HEK293 (cell line): Measurements from ENCODE around the gene OCSTAMP.

Experiments
- PRDM1 ChIP-seq: fragments of 450-650 bp; formaldehyde crosslinking; IDR thresholded peaks from 2 replicates; pipeline ENCODE4; 2016; ENCODE audit warnings: missing biosample characterization, missing genetic modification characterization
- ZFP41 ChIP-seq: fragments of 450-650 bp; formaldehyde crosslinking; IDR thresholded peaks from 2 replicates; pipeline ENCODE4 v1.5.1; 2016; ENCODE audit warnings: missing biosample characterization, missing genetic modification characterization, borderline replicate concordance
- ZNF157 ChIP-seq: fragments of 450-650 bp; formaldehyde crosslinking; IDR thresholded peaks from 2 replicates; pipeline ENCODE4 v1.5.1; 2016; ENCODE audit warnings: missing biosample characterization, missing genetic modification characterization
- ZNF23 ChIP-seq: fragments of 450-650 bp; formaldehyde crosslinking; IDR thresholded peaks from 2 replicates; pipeline ENCODE4 v1.5.1; 2016; ENCODE audit warnings: missing biosample characterization, missing genetic modification characterization, borderline replicate concordance
- TF ChIP-seq, protein P1 (sequence below): fragments of 450-650 bp; formaldehyde crosslinking; IDR thresholded peaks from 2 replicates; pipeline ENCODE4 v1.5.1; 2016; ENCODE audit warnings: missing biosample characterization, missing genetic modification characterization
- TF ChIP-seq, protein P2 (sequence below): fragments of 450-650 bp; IDR thresholded peaks from 2 replicates; pipeline ENCODE4 v1.5.1; 2018; ENCODE audit warnings: missing biosample characterization, mild to moderate bottlenecking, missing genetic modification characterization
- TF ChIP-seq, protein P3 (sequence below): sonication (generic); formaldehyde crosslinking; IDR thresholded peaks from 2 replicates; pipeline ENCODE4 v1.8.1; 2022; ENCODE audit warnings: mild to moderate bottlenecking, moderate library complexity, missing genetic modification reagents

DNA sequence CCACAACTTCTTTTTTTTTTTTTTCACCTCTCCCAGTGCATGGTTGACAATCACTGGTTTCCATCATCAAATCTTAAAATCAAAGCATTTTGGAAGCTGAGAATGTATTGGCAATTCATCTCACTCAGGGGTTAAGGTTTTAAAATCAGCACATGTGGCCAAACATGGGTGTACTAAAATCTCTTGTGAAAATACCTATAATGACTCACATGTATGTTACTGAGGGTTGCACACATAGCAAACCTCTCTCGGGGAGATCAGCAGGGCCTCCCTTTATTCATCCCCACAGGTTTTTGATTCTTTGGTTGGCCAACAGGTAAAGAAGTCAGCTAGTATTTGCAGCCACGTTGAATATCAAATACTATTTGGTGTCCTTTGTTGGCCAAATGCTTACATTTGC is 44.3 kb upstream of the OCSTAMP start:
- TF ChIP-seq ZNF157 (tag by site-specific recombination) (no peak), ZFP41 (tag by site-specific recombination) (no peak), PRDM1 (tag by site-specific recombination) (no peak), ZNF23 (no peak)
- TF ChIP-seq, protein P1, sequence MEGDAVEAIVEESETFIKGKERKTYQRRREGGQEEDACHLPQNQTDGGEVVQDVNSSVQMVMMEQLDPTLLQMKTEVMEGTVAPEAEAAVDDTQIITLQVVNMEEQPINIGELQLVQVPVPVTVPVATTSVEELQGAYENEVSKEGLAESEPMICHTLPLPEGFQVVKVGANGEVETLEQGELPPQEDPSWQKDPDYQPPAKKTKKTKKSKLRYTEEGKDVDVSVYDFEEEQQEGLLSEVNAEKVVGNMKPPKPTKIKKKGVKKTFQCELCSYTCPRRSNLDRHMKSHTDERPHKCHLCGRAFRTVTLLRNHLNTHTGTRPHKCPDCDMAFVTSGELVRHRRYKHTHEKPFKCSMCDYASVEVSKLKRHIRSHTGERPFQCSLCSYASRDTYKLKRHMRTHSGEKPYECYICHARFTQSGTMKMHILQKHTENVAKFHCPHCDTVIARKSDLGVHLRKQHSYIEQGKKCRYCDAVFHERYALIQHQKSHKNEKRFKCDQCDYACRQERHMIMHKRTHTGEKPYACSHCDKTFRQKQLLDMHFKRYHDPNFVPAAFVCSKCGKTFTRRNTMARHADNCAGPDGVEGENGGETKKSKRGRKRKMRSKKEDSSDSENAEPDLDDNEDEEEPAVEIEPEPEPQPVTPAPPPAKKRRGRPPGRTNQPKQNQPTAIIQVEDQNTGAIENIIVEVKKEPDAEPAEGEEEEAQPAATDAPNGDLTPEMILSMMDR (tag by site-specific recombination) = no peak
- TF ChIP-seq, protein P2, sequence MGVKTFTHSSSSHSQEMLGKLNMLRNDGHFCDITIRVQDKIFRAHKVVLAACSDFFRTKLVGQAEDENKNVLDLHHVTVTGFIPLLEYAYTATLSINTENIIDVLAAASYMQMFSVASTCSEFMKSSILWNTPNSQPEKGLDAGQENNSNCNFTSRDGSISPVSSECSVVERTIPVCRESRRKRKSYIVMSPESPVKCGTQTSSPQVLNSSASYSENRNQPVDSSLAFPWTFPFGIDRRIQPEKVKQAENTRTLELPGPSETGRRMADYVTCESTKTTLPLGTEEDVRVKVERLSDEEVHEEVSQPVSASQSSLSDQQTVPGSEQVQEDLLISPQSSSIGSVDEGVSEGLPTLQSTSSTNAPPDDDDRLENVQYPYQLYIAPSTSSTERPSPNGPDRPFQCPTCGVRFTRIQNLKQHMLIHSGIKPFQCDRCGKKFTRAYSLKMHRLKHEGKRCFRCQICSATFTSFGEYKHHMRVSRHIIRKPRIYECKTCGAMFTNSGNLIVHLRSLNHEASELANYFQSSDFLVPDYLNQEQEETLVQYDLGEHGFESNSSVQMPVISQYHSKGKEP (tag by site-specific recombination) = no peak
- TF ChIP-seq, protein P3, sequence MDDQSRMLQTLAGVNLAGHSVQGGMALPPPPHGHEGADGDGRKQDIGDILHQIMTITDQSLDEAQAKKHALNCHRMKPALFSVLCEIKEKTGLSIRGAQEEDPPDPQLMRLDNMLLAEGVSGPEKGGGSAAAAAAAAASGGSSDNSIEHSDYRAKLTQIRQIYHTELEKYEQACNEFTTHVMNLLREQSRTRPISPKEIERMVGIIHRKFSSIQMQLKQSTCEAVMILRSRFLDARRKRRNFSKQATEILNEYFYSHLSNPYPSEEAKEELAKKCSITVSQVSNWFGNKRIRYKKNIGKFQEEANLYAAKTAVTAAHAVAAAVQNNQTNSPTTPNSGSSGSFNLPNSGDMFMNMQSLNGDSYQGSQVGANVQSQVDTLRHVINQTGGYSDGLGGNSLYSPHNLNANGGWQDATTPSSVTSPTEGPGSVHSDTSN (CRISPR knock-in tag) = no peak
